OCI-LY1 (cell line): Measurements from ENCODE around the gene FOXJ1.

ENCODE experiments used
- EZH2 ChIP-seq: fragments of 200-600 bp; sonication (generic), shearing (Covaris generic); IDR thresholded peaks from 2 replicates; pipeline ENCODE4 v1.8.0; 2017; ENCODE audit warnings: borderline replicate concordance, mixed run types, mild to moderate bottlenecking, antibody characterized with exemption, low read length, moderate library complexity, mixed read lengths
- TF ChIP-seq, protein P1 (sequence below): fragments of 200-600 bp; sonication (generic), shearing (Covaris generic); IDR thresholded peaks from 2 replicates; pipeline ENCODE4 v1.5.1; 2017; ENCODE audit warnings: mild to moderate bottlenecking, antibody characterized with exemption, low read length, moderate library complexity, mixed read lengths

DNA sequence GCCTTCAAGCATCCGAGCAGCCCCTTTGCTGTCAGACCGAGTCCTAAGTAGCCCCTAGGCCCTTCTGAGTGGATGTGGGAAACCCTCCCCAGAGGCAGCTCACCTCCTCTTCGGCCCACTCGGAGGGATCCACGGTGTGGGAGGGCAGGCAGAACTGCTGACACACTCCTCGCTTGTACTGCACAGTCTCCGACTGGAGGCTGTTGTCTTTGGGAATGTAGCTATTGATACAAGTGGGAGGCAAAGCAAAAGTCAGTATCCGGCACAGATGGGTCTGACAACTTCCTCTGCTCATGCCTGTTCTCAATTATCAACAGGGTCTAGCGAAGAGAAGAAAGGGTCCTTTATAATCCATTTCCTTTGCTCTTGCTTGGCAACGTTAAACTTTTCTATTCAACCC is 25.9 kb upstream of the FOXJ1 start:
- TF ChIP-seq, protein P1, sequence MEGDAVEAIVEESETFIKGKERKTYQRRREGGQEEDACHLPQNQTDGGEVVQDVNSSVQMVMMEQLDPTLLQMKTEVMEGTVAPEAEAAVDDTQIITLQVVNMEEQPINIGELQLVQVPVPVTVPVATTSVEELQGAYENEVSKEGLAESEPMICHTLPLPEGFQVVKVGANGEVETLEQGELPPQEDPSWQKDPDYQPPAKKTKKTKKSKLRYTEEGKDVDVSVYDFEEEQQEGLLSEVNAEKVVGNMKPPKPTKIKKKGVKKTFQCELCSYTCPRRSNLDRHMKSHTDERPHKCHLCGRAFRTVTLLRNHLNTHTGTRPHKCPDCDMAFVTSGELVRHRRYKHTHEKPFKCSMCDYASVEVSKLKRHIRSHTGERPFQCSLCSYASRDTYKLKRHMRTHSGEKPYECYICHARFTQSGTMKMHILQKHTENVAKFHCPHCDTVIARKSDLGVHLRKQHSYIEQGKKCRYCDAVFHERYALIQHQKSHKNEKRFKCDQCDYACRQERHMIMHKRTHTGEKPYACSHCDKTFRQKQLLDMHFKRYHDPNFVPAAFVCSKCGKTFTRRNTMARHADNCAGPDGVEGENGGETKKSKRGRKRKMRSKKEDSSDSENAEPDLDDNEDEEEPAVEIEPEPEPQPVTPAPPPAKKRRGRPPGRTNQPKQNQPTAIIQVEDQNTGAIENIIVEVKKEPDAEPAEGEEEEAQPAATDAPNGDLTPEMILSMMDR = no peak
- no peak for TF ChIP-seq EZH2
